Measurements from ENCODE around the gene SCFD2. TPM values are rescaled to one million over a fixed set of nuclear protein-coding genes. Genes with fewer than 3 reads are reported as not detected.

SCFD2 gene
- total RNA-seq (2013; cell fraction: nucleolus; rRNA removed), result 187 and 204 TPM in 2 replicates
- total RNA-seq (2014; rRNA removed) (36.8 and 37.3 TPM in 2 replicates), total RNA-seq (2014; rRNA removed; fragmentation: Illumina TruSeq; extraction: Trizol) (25.1 TPM in 2 replicates), total RNA-seq (2021) (30.5 and 33.4 TPM in 2 replicates), polyA plus RNA-seq (2011; rRNA removed) (20.0 and 22.9 TPM in 2 replicates), polyA plus RNA-seq (2014; fragmentation: Illumina TruSeq; extraction: Trizol) (19.0 and 19.3 TPM in 2 replicates), polyA plus RNA-seq (2014; fragmentation: Nextera tagmentation; extraction: Ambion mirVana) (1 to 10 TPM; 4.8 to 7.2 TPM), polyA plus RNA-seq (2014; rRNA removed) (24.2 and 24.7 TPM in 2 replicates), polyA plus RNA-seq (2016; fragmentation: Nextera tagmentation; extraction: Ambion mirVana) (10 to 100 TPM; 31.6 to 37.6 TPM), polyA minus RNA-seq (2011; rRNA and poly(A)+ RNA removed) (84.5 and 122 TPM in 2 replicates), Bru-seq, nascent RNA (percentile 66 among the genes with signal in this experiment), BruChase-seq, experiment 1, labeled RNA remaining after a 6-hour chase (percentile 64 among the genes with signal in this experiment), BruChase-seq, experiment 2, labeled RNA remaining after a 2-hour chase (percentile 69 among the genes with signal in this experiment)
- polyA plus RNA-seq (2011; ENCODE audit: low read depth), result 6.9 TPM
- polyA plus RNA-seq (2011; cell fraction: cytosol; rRNA removed), result 25.3 and 39.2 TPM in 2 replicates
- 25.8 and 40.2 TPM in 2 replicates for polyA plus RNA-seq (2011; cell fraction: nucleus; rRNA removed)
- 9.7 and 11.7 TPM in 2 replicates for polyA plus RNA-seq (2012)
- 7.2 and 13.9 TPM in 2 replicates for polyA minus RNA-seq (2011; cell fraction: cytosol; rRNA and poly(A)+ RNA removed)
- 107 and 197 TPM in 2 replicates for polyA minus RNA-seq (2011; cell fraction: nucleus; rRNA and poly(A)+ RNA removed)
- long read RNA-seq, experiment 1, partial matches to known transcripts, result 2 of 7 reads
- long read RNA-seq, experiment 1, other reads (novel, unspliced or antisense), result 4 of 7 reads
- long read RNA-seq, experiment 2, partial matches to known transcripts, result 10 of 27 reads
- long read RNA-seq, experiment 2, other reads (novel, unspliced or antisense), result 16 of 27 reads

DNA sequence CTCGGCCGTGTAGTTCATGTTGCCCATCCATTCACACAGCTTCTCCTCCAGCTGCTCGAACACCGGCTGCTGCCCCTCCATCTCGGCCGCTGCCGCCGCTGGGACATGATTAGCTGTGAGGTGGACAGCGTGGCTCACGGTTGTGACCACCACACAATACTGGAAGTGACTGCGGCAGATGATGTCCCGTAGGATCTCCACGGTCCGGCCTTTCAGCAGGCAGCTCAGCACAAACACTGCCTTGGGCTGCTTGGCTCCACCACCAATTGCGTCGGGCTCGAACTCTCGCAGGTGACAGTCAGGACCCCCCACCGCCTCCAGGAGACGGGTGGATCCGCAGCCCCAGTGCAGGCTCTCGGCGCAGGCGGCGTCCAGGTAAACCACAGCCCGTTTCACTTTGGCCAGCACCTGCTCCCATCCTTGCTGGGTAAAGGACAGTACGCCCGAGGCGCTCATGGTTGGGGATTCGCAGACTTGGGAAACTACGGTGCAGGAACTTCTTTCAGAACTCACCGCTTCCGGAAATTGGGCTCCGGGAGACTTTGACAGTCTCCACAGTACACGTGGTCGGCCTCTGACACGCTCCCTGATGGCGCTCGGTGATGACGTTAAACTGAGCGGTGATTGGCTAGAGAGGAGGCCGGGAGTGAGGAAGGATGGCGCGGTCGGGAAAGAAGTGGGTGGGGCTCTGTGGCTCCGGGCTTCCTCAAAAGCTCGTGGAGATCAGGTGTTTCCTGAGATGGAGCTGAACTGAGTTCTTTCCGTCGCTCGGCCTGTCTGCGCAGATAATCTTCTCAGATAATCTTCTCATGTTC lies at the start of gene SCFD2:
TSS of gene SCFD2 (minus strand) at position 576 of the 815 bp plus-strand sequence.
- in situ Hi-C loops (cut with MboI), result loop anchor here (25.0 kb wide), 1 partner anchor 653 kb away; no protein-coding TSS in a partner anchor
- TF ChIP-seq PAX8 (IDR thresholded peaks at IDR 0.05), result no peak
- TF ChIP-seq HDAC6 (IDR thresholded peaks at IDR 0.05; ENCODE audit: unreplicated experiment), result no peak
- TF ChIP-seq RELA (IDR thresholded peaks at IDR 0.05; ENCODE audit: borderline replicate concordance, partially characterized antibody), result peak; percentile 50
- peak in 1 of 2 experiments; percentile 36; a peak in 1 of 4 replicates for TF ChIP-seq EP300 (IDR thresholded peaks at IDR 0.05; ENCODE audit: borderline replicate concordance in 1 of 2, control insufficient read depth in 1 of 2, low read depth in 2 of 2, low read length in 2 of 2)
- peak; percentile 94 for TF ChIP-seq NBN (IDR thresholded peaks at IDR 0.05)
- TF ChIP-seq IKZF2 (IDR thresholded peaks at IDR 0.05), result peak; percentile 72 to 74
- TF ChIP-seq, protein P1, sequence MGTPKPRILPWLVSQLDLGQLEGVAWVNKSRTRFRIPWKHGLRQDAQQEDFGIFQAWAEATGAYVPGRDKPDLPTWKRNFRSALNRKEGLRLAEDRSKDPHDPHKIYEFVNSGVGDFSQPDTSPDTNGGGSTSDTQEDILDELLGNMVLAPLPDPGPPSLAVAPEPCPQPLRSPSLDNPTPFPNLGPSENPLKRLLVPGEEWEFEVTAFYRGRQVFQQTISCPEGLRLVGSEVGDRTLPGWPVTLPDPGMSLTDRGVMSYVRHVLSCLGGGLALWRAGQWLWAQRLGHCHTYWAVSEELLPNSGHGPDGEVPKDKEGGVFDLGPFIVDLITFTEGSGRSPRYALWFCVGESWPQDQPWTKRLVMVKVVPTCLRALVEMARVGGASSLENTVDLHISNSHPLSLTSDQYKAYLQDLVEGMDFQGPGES (IDR thresholded peaks at IDR 0.05), result peak; percentile 36; the same call in 1 of the 2 replicates
- TF ChIP-seq, protein P2, sequence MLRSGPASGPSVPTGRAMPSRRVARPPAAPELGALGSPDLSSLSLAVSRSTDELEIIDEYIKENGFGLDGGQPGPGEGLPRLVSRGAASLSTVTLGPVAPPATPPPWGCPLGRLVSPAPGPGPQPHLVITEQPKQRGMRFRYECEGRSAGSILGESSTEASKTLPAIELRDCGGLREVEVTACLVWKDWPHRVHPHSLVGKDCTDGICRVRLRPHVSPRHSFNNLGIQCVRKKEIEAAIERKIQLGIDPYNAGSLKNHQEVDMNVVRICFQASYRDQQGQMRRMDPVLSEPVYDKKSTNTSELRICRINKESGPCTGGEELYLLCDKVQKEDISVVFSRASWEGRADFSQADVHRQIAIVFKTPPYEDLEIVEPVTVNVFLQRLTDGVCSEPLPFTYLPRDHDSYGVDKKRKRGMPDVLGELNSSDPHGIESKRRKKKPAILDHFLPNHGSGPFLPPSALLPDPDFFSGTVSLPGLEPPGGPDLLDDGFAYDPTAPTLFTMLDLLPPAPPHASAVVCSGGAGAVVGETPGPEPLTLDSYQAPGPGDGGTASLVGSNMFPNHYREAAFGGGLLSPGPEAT (IDR thresholded peaks at IDR 0.05; ENCODE audit: low read depth), result peak; percentile 82
- TF ChIP-seq SMAD1 (IDR thresholded peaks at IDR 0.05; ENCODE audit: low read depth, partially characterized antibody), result peak; percentile 59
- TF ChIP-seq RUNX3 (IDR thresholded peaks at IDR 0.05; ENCODE audit: low read length), result peak; percentile 64
- TF ChIP-seq YY1 (IDR thresholded peaks at IDR 0.05; ENCODE audit: low read depth, low read length), result peak; percentile 88
- TF ChIP-seq SP1 (IDR thresholded peaks at IDR 0.05; ENCODE audit: low read depth, low read length), result peak; percentile 86
- TF ChIP-seq, protein P3, sequence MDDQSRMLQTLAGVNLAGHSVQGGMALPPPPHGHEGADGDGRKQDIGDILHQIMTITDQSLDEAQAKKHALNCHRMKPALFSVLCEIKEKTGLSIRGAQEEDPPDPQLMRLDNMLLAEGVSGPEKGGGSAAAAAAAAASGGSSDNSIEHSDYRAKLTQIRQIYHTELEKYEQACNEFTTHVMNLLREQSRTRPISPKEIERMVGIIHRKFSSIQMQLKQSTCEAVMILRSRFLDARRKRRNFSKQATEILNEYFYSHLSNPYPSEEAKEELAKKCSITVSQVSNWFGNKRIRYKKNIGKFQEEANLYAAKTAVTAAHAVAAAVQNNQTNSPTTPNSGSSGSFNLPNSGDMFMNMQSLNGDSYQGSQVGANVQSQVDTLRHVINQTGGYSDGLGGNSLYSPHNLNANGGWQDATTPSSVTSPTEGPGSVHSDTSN (IDR thresholded peaks at IDR 0.05; ENCODE audit: insufficient replicate concordance, low read depth, low read length), result peak; percentile 30

More for the DNA sequence above, at the start of gene SCFD2:
- peaks cover 45% of the 10 kb centered on the region for H3K79me2 ChIP-seq (ENCODE audit: control insufficient read depth, insufficient read depth, low read length)
- SMC1A ChIA-PET (ENCODE audit: uncharacterized antibody, unreplicated experiment), result interaction anchor here (0.7 to 4.9 kb wide), 7 partner anchors 9 to 354 kb away, joined by 3 to 32 read pairs (median 5); partner anchors contain the start of gene FIP1L1
- POLR2A ChIA-PET, result interaction anchor here (0.7 to 2.8 kb wide), 4 partner anchors 9 to 693 kb away, joined by 3 to 32 read pairs (median 4); partner anchors contain the start of gene FIP1L1
- no peaks in the 10 kb centered on the region for H3K4me1 ChIP-seq (ENCODE audit: control insufficient read depth, insufficient read depth, low read length)
- TSS peak; percentile 82 for BruUV-seq (replicated peaks)
- peak within 1 kb of the TSS; percentile 75 for H3K9ac ChIP-seq (ENCODE audit: control insufficient read depth, insufficient read depth, low read length)
- RAD21 ChIA-PET (ENCODE audit: unreplicated experiment), result interaction anchor here (0.6 to 1.3 kb wide), 4 partner anchors 9 to 275 kb away, joined by 3 to 4 read pairs (median 3); no protein-coding TSS in a partner anchor
- H2AFZ ChIP-seq (ENCODE audit: control insufficient read depth, low read depth, low read length), result peak within 1 kb of the TSS; percentile 96
- ATAC-seq (peak; percentile 94), DNase-seq (ENCODE audit: low read depth, low spot score) (peak; percentile 91), FAIRE-seq (peak; percentile 88)
- intact Hi-C loops (cut with micrococcal nuclease; ENCODE audit: unreplicated experiment), result no loop called here
- H3K4me2 ChIP-seq (ENCODE audit: control insufficient read depth, insufficient read depth), result peak within 1 kb of the TSS; percentile 72
- CTCF ChIA-PET, result interaction anchor here (0.7 to 1.7 kb wide), 6 partner anchors 11 to 355 kb away, joined by 3 to 11 read pairs (median 3); partner anchors contain the start of gene FIP1L1
- no peaks in the 10 kb centered on the region; a peak in 1 of 4 replicates for H3K36me3 ChIP-seq (ENCODE audit: control insufficient read depth in 2 of 2, insufficient read depth in 2 of 2, low read length in 1 of 2)
- WGBS (ENCODE audit: insufficient coverage, insufficient replicate concordance, low lambda C conversion rate, missing lambda C conversion rate), result under 1% methylated on average over 51 of the region's 51 CpGs
- H3K27me3 ChIP-seq (replicated peaks in 1 of 2; ENCODE audit: control insufficient read depth in 2 of 2, insufficient read depth in 2 of 2, low read length in 1 of 2), result no peaks in the 10 kb centered on the region
- H3K27ac ChIP-seq (ENCODE audit: control insufficient read depth, insufficient read depth), result peak within 1 kb of the TSS; percentile 81
- H3K4me3 ChIP-seq, result peak within 1 kb of the TSS; percentile 95
- no peaks in the 10 kb centered on the region for H4K20me1 ChIP-seq (ENCODE audit: control insufficient read depth, insufficient read depth)
- H3K9me3 ChIP-seq (replicated peaks; ENCODE audit: control insufficient read depth, insufficient read depth, low read length), result no peaks in the 10 kb centered on the region
